OCI-LY7 (cell line): ENCODE data around the gene DNM2. TPM values are rescaled to one million over a fixed set of nuclear protein-coding genes. Genes with fewer than 3 reads are reported as not detected.

ENCODE experiments used
- BruUV-seq: library from RNA; stranded (reverse); fragments of 400-500 nt; replicated peaks from 2 replicates; lab custom pipeline; 2021; lab: Mats Ljungman, UMichigan
- CTCF ChIA-PET: fragments of 300-600 bp; sonication (Branson Sonifier 250); formaldehyde crosslinking; loops from one replicate; lab custom pipeline; 2022; ENCODE audit warnings: antibody characterized with exemption; ENCODE audit not compliant: unreplicated experiment; lab: Charles Lee
- POLR2A ChIA-PET: fragments of 300-600 bp; sonication (Branson Sonifier 250); formaldehyde crosslinking; loops from one replicate; lab custom pipeline; 2022; ENCODE audit warnings: antibody characterized with exemption; lab: Charles Lee
- DNase-seq: peaks from one replicate; pipeline ENCODE4 v3.0.0-alpha.2; 2015; ENCODE audit warnings: low spot score
- H2AFZ ChIP-seq: fragments of 200-600 bp; sonication (generic), shearing (Covaris generic); 2 replicates; pipeline ENCODE4 v1.6.1; 2014; ENCODE audit warnings: mild to moderate bottlenecking, antibody characterized with exemption, low read length, moderate library complexity
- H3K27ac ChIP-seq: fragments of 200-600 bp; sonication (generic); 2 replicates; pipeline ENCODE4 v1.5.1; 2014; ENCODE audit warnings: mixed run types, low read depth, mild to moderate bottlenecking, moderate library complexity, low read length, inconsistent platforms; ENCODE audit not compliant: poor library complexity, severe bottlenecking
- H3K36me3 ChIP-seq: fragments of 200-600 bp; sonication (generic); 2 replicates; pipeline ENCODE4 v1.6.1; 2014; ENCODE audit warnings: mild to moderate bottlenecking, antibody characterized with exemption, low read length, moderate library complexity, mixed read lengths; ENCODE audit not compliant: insufficient read depth
- H3K4me1 ChIP-seq: fragments of 200-600 bp; sonication (generic); 2 replicates; pipeline ENCODE4 v1.5.1; 2014; ENCODE audit warnings: mild to moderate bottlenecking, low read length; ENCODE audit not compliant: insufficient read depth, poor library complexity, severe bottlenecking
- H3K4me2 ChIP-seq: fragments of 200-600 bp; sonication (generic); 2 replicates; pipeline ENCODE4 v1.6.1; 2014; ENCODE audit warnings: mild to moderate bottlenecking, low read length
- H3K4me3 ChIP-seq: fragments of 200-600 bp; sonication (generic); 2 replicates; pipeline ENCODE4 v1.5.1; 2014; ENCODE audit warnings: mild to moderate bottlenecking, low read depth, low read length; ENCODE audit not compliant: poor library complexity, severe bottlenecking
- H3K79me2 ChIP-seq: fragments of 200-600 bp; sonication (generic); 2 replicates; pipeline ENCODE4 v1.6.1; 2016; ENCODE audit warnings: low read depth, mild to moderate bottlenecking, low read length, moderate library complexity, mixed read lengths; ENCODE audit not compliant: insufficient read depth
- H3K9me2 ChIP-seq: fragments of 200-600 bp; sonication (generic); 2 replicates; pipeline ENCODE4 v1.6.1; 2016; ENCODE audit warnings: mild to moderate bottlenecking, low read length, mixed read lengths; ENCODE audit not compliant: insufficient read depth
- H3K9me3 ChIP-seq: fragments of 200-600 bp; sonication (generic); 2 replicates; pipeline ENCODE4 v1.6.1; 2014; ENCODE audit warnings: mild to moderate bottlenecking, mixed run types, low read length, mixed read lengths
- H4K20me1 ChIP-seq: fragments of 200-600 bp; sonication (generic); 2 replicates; pipeline ENCODE4 v1.6.1; 2014; ENCODE audit warnings: mild to moderate bottlenecking, antibody characterized with exemption, low read length, moderate library complexity, mixed read lengths; ENCODE audit not compliant: insufficient read depth
- CTCF ChIP-seq: fragments of 200-600 bp; sonication (generic); conservative IDR thresholded peaks from 2 replicates; pipeline ENCODE4 v1.5.1; 2014; ENCODE audit warnings: mild to moderate bottlenecking, antibody characterized with exemption, low read length, moderate library complexity, mixed read lengths
- EZH2phosphoT487 ChIP-seq: fragments of 200-600 bp; sonication (generic); IDR thresholded peaks from 2 replicates; pipeline ENCODE4 v1.6.1; 2018; ENCODE audit warnings: low read depth, borderline replicate concordance, mild to moderate bottlenecking, mixed run types, antibody characterized with exemption, low read length, moderate library complexity, mixed read lengths
- intact Hi-C: fragments of 100-400 bp; cut with micrococcal nuclease; formaldehyde crosslinking; loops from one replicate; pipeline ENCODE4 v1.10.0; 2022; ENCODE audit not compliant: unreplicated experiment
- total RNA-seq, 2 experiments: library from RNA; depleted of rRNA in 1 of 2; stranded (reverse); fragments of >200 nt in 1 of 2; shearing (Covaris generic) in 1 of 2; gene quantifications; 2 replicates each; pipeline ENCODE4 v1.2.3, GENCODE V29; 2014 to 2022

The DNM2 gene
- total RNA-seq, 2 experiments from 2014 or later = 139 to 165 TPM

- BruUV-seq = no TSS peak
- intact Hi-C loops = no loop called here
- Histone ChIP-seq H2AFZ (no peak overlapping the region), H3K79me2 (peaks cover 25% of the 10 kb centered on the region), H3K4me1 (peaks cover 8% of the 10 kb centered on the region), H3K36me3 (peaks cover 7% of the 10 kb centered on the region), H3K4me3 (no peak overlapping the region), H3K27ac (no peak overlapping the region), H4K20me1 (0 out of 2 replicates have a peak, but pooled peaks cover 5% of the 10 kb centered on the region), H3K9me2 (no peaks in the 10 kb centered on the region), H3K9me3 (no peaks in the 10 kb centered on the region), H3K4me2 (no peak overlapping the region)
- ChIA-PET CTCF (no interaction called here), POLR2A (no interaction called here)
- no peak for DNase-seq
- TF ChIP-seq EZH2phosphoT487 (no peak), CTCF (no peak)
These were observed 33.5 kb downstream of the DNM2 start for GRCh38 chr19:10751109-10751953.

GRCh38 chr19:10752237-10752912 is 34.5 kb downstream of the DNM2 start:
- TF ChIP-seq EZH2phosphoT487 (no peak), CTCF (no peak)
- peaks cover 8% of the 10 kb centered on the region for H3K4me1 ChIP-seq
- no peak overlapping the region for H2AFZ ChIP-seq
- no peak overlapping the region for H3K4me2 ChIP-seq
- no peak overlapping the region for H3K4me3 ChIP-seq
- ChIA-PET POLR2A (no interaction called here), CTCF (no interaction called here)
- H3K36me3 ChIP-seq = peaks cover 11% of the 10 kb centered on the region
- no peaks in the 10 kb centered on the region for H3K9me3 ChIP-seq
- no peak overlapping the region for H3K27ac ChIP-seq
- no peak for DNase-seq
- intact Hi-C loops = no loop called here
- peaks cover 23% of the 10 kb centered on the region; the same call in 1 of the 2 replicates for H3K79me2 ChIP-seq
- TSS peak; percentile 51 for BruUV-seq
- H3K9me2 ChIP-seq = no peaks in the 10 kb centered on the region
- 0 out of 2 replicates have a peak, but pooled peaks cover 5% of the 10 kb centered on the region for H4K20me1 ChIP-seq
